HepG2 (cell line): ENCODE data around the gene DUSP8. TPM values are rescaled to one million over a fixed set of nuclear protein-coding genes. Genes with fewer than 3 reads are reported as not detected.

ENCODE experiments used
- ERF ChIP-seq: IDR thresholded peaks from 2 replicates; pipeline ENCODE4 v1.6.1; 2018; ENCODE audit warnings: missing biosample characterization, missing genetic modification reagents
- HDAC6 ChIP-seq: fragments of 200-600 bp; sonication (generic); IDR thresholded peaks from 2 replicates; pipeline ENCODE4 v1.7.0; 2017; ENCODE audit warnings: mild to moderate bottlenecking, antibody characterized with exemption, low read length, low read depth
- SAP130 ChIP-seq: IDR thresholded peaks from 2 replicates; pipeline ENCODE4 v1.6.1; 2016; ENCODE audit warnings: low read depth
- TBX2 ChIP-seq: sonication (generic); formaldehyde crosslinking; IDR thresholded peaks from 2 replicates; pipeline ENCODE4 v1.5.0; 2020; ENCODE audit warnings: missing genetic modification reagents, mild to moderate bottlenecking, borderline replicate concordance
- ZEB1 ChIP-seq: IDR thresholded peaks from 2 replicates; pipeline ENCODE4 v1.6.1; 2012; ENCODE audit warnings: mild to moderate bottlenecking, low read depth, inconsistent platforms; ENCODE audit not compliant: insufficient replicate concordance
- ZNF230 ChIP-seq: sonication (generic); formaldehyde crosslinking; IDR thresholded peaks from 2 replicates; pipeline ENCODE4 v1.4.0; 2020; ENCODE audit warnings: mild to moderate bottlenecking, missing genetic modification reagents
- ZNF256 ChIP-seq: sonication (generic); formaldehyde crosslinking; conservative IDR thresholded peaks from 2 replicates; pipeline ENCODE4 v1.4.0; 2020; ENCODE audit warnings: missing genetic modification reagents
- polyA plus RNA-seq, 8 experiments: library from polyadenylated mRNA; depleted of rRNA in 3 of 8; stranded (reverse) in 7 of 8; unstranded in 1 of 8; fragments of >200 nt; fragmentation: Illumina TruSeq in 4 of 8; extraction: Trizol in 4 of 8; gene quantifications; 2 replicates each; pipeline versions ENCODE4 v1.2.1 to v1.2.3, GENCODE V29; 2011 to 2016; ENCODE audit warnings: low read depth in 4 of 8, missing spikeins in 1 of 8, mixed read lengths in 1 of 8; ENCODE audit not compliant: insufficient read depth in 1 of 8
- total RNA-seq, 5 experiments: library from RNA; depleted of rRNA; stranded (reverse); fragments of >200 nt; fragmentation: Illumina TruSeq; extraction: Trizol; gene quantifications; 2 replicates each; pipeline ENCODE4 v1.2.3, GENCODE V29; 2016; ENCODE audit warnings: low read depth in 1 of 5
- TF ChIP-seq, protein P1 (sequence below): sonication (generic); formaldehyde crosslinking; IDR thresholded peaks from 2 replicates; pipeline ENCODE4 v1.9.0; 2022; ENCODE audit warnings: missing genetic modification reagents, mild to moderate bottlenecking, borderline replicate concordance
- TF ChIP-seq, protein P2 (sequence below): sonication (generic); formaldehyde crosslinking; IDR thresholded peaks from 2 replicates; pipeline ENCODE4 v1.9.0; 2021; ENCODE audit warnings: missing genetic modification reagents, mild to moderate bottlenecking, borderline replicate concordance
- TF ChIP-seq, protein P3 (sequence below): sonication (generic); formaldehyde crosslinking; IDR thresholded peaks from 2 replicates; pipeline ENCODE4 v1.9.0; 2022; ENCODE audit warnings: low read depth, missing genetic modification reagents

The DUSP8 gene
- total and polyA plus RNA-seq, 2 of the 13 experiments (the other 11 are each of a cell fraction or from before 2014, with no cell fraction given), result 1.8 to 8.0 TPM

DNA sequence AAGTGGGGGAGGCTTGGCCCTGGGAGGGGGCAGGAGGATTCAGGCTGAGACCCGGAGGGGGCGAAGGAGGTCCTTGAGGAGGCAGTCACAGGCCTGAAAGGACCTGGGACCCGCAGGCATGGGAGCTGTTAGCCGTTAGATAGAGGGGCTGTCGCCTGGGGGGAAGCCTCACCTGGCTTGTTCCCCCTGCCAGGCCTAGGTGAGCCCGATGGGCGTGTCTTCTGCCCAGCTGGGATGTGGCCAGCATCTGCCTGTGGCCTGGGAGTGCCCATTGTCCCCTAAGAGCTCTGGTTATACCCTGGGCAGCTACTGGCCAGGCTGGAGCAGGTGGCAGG is 1.8 kb upstream of the DUSP8 start (continued):
- TF ChIP-seq HDAC6 (no peak), ZNF256 (no peak), ZNF230 (CRISPR knock-in tag) (no peak), SAP130 (CRISPR knock-in tag) (peak; percentile 12), ERF (no peak), TBX2 (CRISPR knock-in tag) (peak; percentile 10; the same call in 1 of the 2 replicates), ZEB1 (peak; percentile 61)
- TF ChIP-seq, protein P1, sequence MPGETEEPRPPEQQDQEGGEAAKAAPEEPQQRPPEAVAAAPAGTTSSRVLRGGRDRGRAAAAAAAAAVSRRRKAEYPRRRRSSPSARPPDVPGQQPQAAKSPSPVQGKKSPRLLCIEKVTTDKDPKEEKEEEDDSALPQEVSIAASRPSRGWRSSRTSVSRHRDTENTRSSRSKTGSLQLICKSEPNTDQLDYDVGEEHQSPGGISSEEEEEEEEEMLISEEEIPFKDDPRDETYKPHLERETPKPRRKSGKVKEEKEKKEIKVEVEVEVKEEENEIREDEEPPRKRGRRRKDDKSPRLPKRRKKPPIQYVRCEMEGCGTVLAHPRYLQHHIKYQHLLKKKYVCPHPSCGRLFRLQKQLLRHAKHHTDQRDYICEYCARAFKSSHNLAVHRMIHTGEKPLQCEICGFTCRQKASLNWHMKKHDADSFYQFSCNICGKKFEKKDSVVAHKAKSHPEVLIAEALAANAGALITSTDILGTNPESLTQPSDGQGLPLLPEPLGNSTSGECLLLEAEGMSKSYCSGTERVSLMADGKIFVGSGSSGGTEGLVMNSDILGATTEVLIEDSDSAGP, result peak; percentile 49; the same call in 1 of the 2 replicates
- TF ChIP-seq, protein P2, sequence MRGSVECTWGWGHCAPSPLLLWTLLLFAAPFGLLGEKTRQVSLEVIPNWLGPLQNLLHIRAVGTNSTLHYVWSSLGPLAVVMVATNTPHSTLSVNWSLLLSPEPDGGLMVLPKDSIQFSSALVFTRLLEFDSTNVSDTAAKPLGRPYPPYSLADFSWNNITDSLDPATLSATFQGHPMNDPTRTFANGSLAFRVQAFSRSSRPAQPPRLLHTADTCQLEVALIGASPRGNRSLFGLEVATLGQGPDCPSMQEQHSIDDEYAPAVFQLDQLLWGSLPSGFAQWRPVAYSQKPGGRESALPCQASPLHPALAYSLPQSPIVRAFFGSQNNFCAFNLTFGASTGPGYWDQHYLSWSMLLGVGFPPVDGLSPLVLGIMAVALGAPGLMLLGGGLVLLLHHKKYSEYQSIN (CRISPR knock-in tag), result no peak
- TF ChIP-seq, protein P3, sequence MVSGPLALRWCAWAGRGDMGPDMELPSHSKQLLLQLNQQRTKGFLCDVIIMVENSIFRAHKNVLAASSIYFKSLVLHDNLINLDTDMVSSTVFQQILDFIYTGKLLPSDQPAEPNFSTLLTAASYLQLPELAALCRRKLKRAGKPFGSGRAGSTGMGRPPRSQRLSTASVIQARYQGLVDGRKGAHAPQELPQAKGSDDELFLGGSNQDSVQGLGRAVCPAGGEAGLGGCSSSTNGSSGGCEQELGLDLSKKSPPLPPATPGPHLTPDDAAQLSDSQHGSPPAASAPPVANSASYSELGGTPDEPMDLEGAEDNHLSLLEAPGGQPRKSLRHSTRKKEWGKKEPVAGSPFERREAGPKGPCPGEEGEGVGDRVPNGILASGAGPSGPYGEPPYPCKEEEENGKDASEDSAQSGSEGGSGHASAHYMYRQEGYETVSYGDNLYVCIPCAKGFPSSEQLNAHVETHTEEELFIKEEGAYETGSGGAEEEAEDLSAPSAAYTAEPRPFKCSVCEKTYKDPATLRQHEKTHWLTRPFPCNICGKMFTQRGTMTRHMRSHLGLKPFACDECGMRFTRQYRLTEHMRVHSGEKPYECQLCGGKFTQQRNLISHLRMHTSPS (CRISPR knock-in tag), result peak; percentile 74; the same call in 1 of the 2 replicates
